GM06990 (cell line): ENCODE results near the gene PIGT.

ENCODE experiments used
- DNase-seq: peaks from one replicate; pipeline ENCODE4 v3.0.0-alpha.2; 2011; ENCODE audit not compliant: insufficient read length; ENCODE audit errors: extremely low read depth
- H3K27me3 ChIP-seq: replicated peaks from 2 replicates; pipeline ENCODE4 v1.6.0; 2011; ENCODE audit warnings: low read length; ENCODE audit not compliant: control insufficient read depth, insufficient read depth
- H3K36me3 ChIP-seq: 2 replicates; pipeline ENCODE4 v1.5.1; 2011; ENCODE audit warnings: low read length; ENCODE audit not compliant: control insufficient read depth, insufficient read depth
- H3K4me3 ChIP-seq: replicated peaks from 2 replicates; pipeline ENCODE4 v1.5.1; 2011; ENCODE audit warnings: low read depth, mild to moderate bottlenecking, control low read depth, low read length
- CTCF ChIP-seq: IDR thresholded peaks from 2 replicates; pipeline ENCODE4 v1.5.1; 2011; ENCODE audit warnings: low read length, control low read depth, mild to moderate bottlenecking, inconsistent platforms; ENCODE audit not compliant: insufficient read depth, poor library complexity, severe bottlenecking

PIGT gene

GRCh38 chr20:45415822-45416637 is at the start of gene PIGT:
TSS of gene PIGT (plus strand) at chr20:45416141. CDS start at chr20:45416157, 16 bp downstream.
- Histone ChIP-seq H3K36me3 (peaks cover 11% of the 10 kb centered on the region), H3K4me3 (peak within 1 kb of the TSS; percentile 98), H3K27me3 (no peaks in the 10 kb centered on the region)
- TF ChIP-seq CTCF = no peak
- DNase-seq = peak; percentile 84

- no peak for DNase-seq
- TF ChIP-seq CTCF = no peak
- no peaks in the 10 kb centered on the region for H3K27me3 ChIP-seq
- H3K36me3 ChIP-seq = peaks cover 12% of the 10 kb centered on the region
- H3K4me3 ChIP-seq = no peak overlapping the region
Measured at GRCh38 chr20:45366192-45366591, 49.7 kb upstream of the PIGT start.

- no peak for TF ChIP-seq CTCF
Measured at GRCh38 chr20:45366631-45367030, 49.3 kb upstream of the PIGT start.

GRCh38 chr20:45367126-45367525 is 48.8 kb upstream of the PIGT start:
- H3K4me3 ChIP-seq = no peak overlapping the region
- H3K36me3 ChIP-seq = peaks cover 12% of the 10 kb centered on the region
- no peaks in the 10 kb centered on the region for H3K27me3 ChIP-seq
- TF ChIP-seq CTCF = no peak
- no peak for DNase-seq

More at GRCh38 chr20:45366631-45367030, 49.3 kb upstream of the PIGT start:
- Histone ChIP-seq H3K27me3 (no peaks in the 10 kb centered on the region), H3K4me3 (no peak overlapping the region), H3K36me3 (peaks cover 12% of the 10 kb centered on the region)
- DNase-seq = no peak

DNA sequence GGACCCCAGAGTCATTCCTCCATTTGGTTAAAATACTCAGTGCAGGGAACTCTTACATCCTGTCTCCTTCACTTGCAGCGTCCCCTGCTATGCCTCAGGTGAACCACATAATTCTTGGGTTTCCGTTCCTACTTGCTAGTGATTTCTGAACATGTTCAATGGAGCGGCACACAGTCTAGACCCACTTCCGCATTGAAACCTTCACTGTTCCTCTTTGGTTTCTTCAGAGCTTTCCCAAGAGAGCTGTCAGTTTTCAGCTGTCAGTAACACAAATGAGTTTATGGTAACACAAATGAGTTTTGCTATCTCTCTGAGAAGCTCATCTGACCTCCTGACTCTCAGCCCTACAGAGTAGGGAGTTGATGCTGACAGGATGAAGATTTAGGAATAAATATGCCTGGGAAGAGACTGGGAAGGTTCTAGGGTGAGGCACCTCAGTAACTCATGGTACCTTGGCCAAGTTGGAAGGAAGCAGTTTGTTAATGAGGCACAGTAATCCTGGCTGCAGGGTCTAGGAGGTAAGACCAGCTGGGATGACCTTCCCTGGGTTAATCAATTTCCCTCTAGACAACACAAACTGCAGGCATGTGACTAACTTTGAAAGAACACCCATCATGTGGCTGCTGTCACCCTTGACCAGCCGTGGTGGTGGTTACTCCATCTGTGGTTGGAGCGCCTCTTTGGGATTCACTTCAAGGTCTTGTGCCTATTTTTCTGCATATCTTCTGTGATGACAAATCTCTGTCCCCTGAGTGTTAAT is 47.5 kb upstream of the PIGT start:
- TF ChIP-seq CTCF = no peak
- DNase-seq = peak; percentile 87
- no peak overlapping the region for H3K4me3 ChIP-seq

More for the DNA sequence above, 47.5 kb upstream of the PIGT start:
- H3K27me3 ChIP-seq = no peaks in the 10 kb centered on the region
- peaks cover 12% of the 10 kb centered on the region for H3K36me3 ChIP-seq
